Measurements from ENCODE around the gene FCHSD2. TPM values are rescaled to one million over a fixed set of nuclear protein-coding genes. Genes with fewer than 3 reads are reported as not detected.

Gene FCHSD2
- total and polyA plus RNA-seq, 4 donors: 7.6 to 18.7 (median 9.9) TPM

- no peaks in the 10 kb centered on the region for H3K27me3 ChIP-seq (ENCODE audit: control insufficient read depth in 4 of 4, insufficient read depth in 4 of 4, low read length in 3 of 4)
- DNase-seq (ENCODE audit: low spot score): no peak
- H3K4me3 ChIP-seq (ENCODE audit: low read depth in 1 of 3, low read length in 3 of 3): no peak overlapping the region
- no peak overlapping the region for H3K9ac ChIP-seq (ENCODE audit: low read depth in 1 of 2, low read length in 2 of 2)
- TF ChIP-seq HNF4A (conservative IDR thresholded peaks at IDR 0.05) (no peak), FOXA2 (IDR thresholded peaks at IDR 0.05) (no peak), RXRA (IDR thresholded peaks at IDR 0.05) (peak; percentile 29 to 37), TAF1 (conservative IDR thresholded peaks at IDR 0.05) (no peak), HNF4G (IDR thresholded peaks at IDR 0.05) (no peak), FOXA1 (IDR thresholded peaks at IDR 0.05) (no peak), RAD21 (IDR thresholded peaks at IDR 0.05) (no peak)
- H3K27ac ChIP-seq (ENCODE audit: low read depth in 1 of 2, low read length in 2 of 2): no peak overlapping the region
- H3K36me3 ChIP-seq (ENCODE audit: control insufficient read depth in 4 of 4, insufficient read depth in 3 of 4, low read depth in 1 of 4, low read length in 3 of 4): peaks cover 0 to 10% (median 6%) of the 10 kb centered on the region in 4 donors
- peaks cover 0 to 1% (median 0%) of the 10 kb centered on the region in 4 donors for H3K9me3 ChIP-seq (ENCODE audit: control insufficient read depth in 4 of 4, low read length in 3 of 4)
- 89% methylated on average over 1 of the region's 1 CpG for WGBS
- peaks cover 0 to 13% (median 4%) of the 10 kb centered on the region in 4 donors for H3K4me1 ChIP-seq (ENCODE audit: control insufficient read depth in 4 of 4, insufficient read depth in 4 of 4, low read length in 3 of 4)
These were observed 129.1 kb downstream of the FCHSD2 start for GRCh38 chr11:73013021-73013420.

- 92% methylated on average over 2 of the region's 2 CpGs for WGBS
- Histone ChIP-seq H3K4me3 (ENCODE audit: low read depth in 1 of 3, low read length in 3 of 3) (no peak overlapping the region), H3K9ac (ENCODE audit: low read depth in 1 of 2, low read length in 2 of 2) (no peak overlapping the region), H3K27ac (ENCODE audit: low read depth in 1 of 2, low read length in 2 of 2) (no peak overlapping the region), H3K4me1 (ENCODE audit: control insufficient read depth in 4 of 4, insufficient read depth in 4 of 4, low read length in 3 of 4) (peaks cover 0 to 7% (median under 1%) of the 10 kb centered on the region in 4 donors), H3K9me3 (ENCODE audit: control insufficient read depth in 4 of 4, low read length in 3 of 4) (peaks cover 0 to 1% (median 0%) of the 10 kb centered on the region in 4 donors), H3K36me3 (ENCODE audit: control insufficient read depth in 4 of 4, insufficient read depth in 3 of 4, low read depth in 1 of 4, low read length in 3 of 4) (peaks cover 0 to 10% (median 6%) of the 10 kb centered on the region in 4 donors), H3K27me3 (ENCODE audit: control insufficient read depth in 4 of 4, insufficient read depth in 4 of 4, low read length in 3 of 4) (no peaks in the 10 kb centered on the region)
- TF ChIP-seq FOXA1 (IDR thresholded peaks at IDR 0.05) (no peak), MAX (IDR thresholded peaks at IDR 0.05) (no peak), SP1 (IDR thresholded peaks at IDR 0.05) (no peak), TAF1 (conservative IDR thresholded peaks at IDR 0.05) (no peak), RXRA (IDR thresholded peaks at IDR 0.05) (no peak), JUND (IDR thresholded peaks at IDR 0.05) (no peak), HNF4G (IDR thresholded peaks at IDR 0.05) (no peak), RAD21 (IDR thresholded peaks at IDR 0.05) (no peak), GABPA (IDR thresholded peaks at IDR 0.05 in 1 of 2, conservative IDR thresholded peaks at IDR 0.05 in 1 of 2) (no peak), NR2F2 (IDR thresholded peaks at IDR 0.05) (no peak), REST (IDR thresholded peaks at IDR 0.05) (no peak)
- TF ChIP-seq, protein P1, sequence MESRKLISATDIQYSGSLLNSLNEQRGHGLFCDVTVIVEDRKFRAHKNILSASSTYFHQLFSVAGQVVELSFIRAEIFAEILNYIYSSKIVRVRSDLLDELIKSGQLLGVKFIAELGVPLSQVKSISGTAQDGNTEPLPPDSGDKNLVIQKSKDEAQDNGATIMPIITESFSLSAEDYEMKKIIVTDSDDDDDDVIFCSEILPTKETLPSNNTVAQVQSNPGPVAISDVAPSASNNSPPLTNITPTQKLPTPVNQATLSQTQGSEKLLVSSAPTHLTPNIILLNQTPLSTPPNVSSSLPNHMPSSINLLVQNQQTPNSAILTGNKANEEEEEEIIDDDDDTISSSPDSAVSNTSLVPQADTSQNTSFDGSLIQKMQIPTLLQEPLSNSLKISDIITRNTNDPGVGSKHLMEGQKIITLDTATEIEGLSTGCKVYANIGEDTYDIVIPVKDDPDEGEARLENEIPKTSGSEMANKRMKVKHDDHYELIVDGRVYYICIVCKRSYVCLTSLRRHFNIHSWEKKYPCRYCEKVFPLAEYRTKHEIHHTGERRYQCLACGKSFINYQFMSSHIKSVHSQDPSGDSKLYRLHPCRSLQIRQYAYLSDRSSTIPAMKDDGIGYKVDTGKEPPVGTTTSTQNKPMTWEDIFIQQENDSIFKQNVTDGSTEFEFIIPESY (IDR thresholded peaks at IDR 0.05): no peak
- no peak for DNase-seq (ENCODE audit: low spot score)
These were observed 129.8 kb downstream of the FCHSD2 start for GRCh38 chr11:73012121-73012863.

All from liver (tissue), 9 donors.